H1 (cell line): ENCODE measurements around the gene AGBL1. TPM values are rescaled to one million over a fixed set of nuclear protein-coding genes. Genes with fewer than 3 reads are reported as not detected.

ENCODE experiments used
- CTCF ChIA-PET: fragments of 300-600 bp; sonication (Branson Sonifier 250); formaldehyde crosslinking; loops from one replicate; lab custom pipeline; 2021; ENCODE audit not compliant: partially characterized antibody; lab: Charles Lee
- POLR2A ChIA-PET: fragments of 300-600 bp; sonication (Branson Sonifier 250); formaldehyde crosslinking; loops from one replicate; lab custom pipeline; 2021; ENCODE audit warnings: inconsistent platforms; ENCODE audit not compliant: partially characterized antibody; lab: Charles Lee
- DNase-seq, 2 experiments: peaks; one replicate each; pipeline versions ENCODE4 v3.0.0 to v3.0.0-alpha.2; 2010 to 2022; ENCODE audit warnings: low spot score in 2 of 2, low read depth in 1 of 2, mixed read lengths in 1 of 2
- FAIRE-seq: peaks from 2 replicates; lab custom pipeline; 2011; peaks lifted over from hg19 to GRCh38; lab: Jason Lieb, UNC
- H2AFZ ChIP-seq: 2 replicates; pipeline ENCODE4 v1.8.1; 2012; ENCODE audit warnings: low read length, inconsistent platforms
- H2AK5ac ChIP-seq: 2 replicates; pipeline ENCODE4 v1.6.1; 2013; ENCODE audit warnings: low read depth, low read length
- H2BK120ac ChIP-seq: replicated peaks from 2 replicates; pipeline ENCODE3; 2013; ENCODE audit warnings: low read depth, low read length, inconsistent platforms
- H2BK12ac ChIP-seq: 2 replicates; pipeline ENCODE4 v1.6.1; 2013; ENCODE audit warnings: low read depth, low read length
- H2BK15ac ChIP-seq: 2 replicates; pipeline ENCODE4 v1.6.1; 2013; ENCODE audit warnings: low read length
- H2BK20ac ChIP-seq: 2 replicates; pipeline ENCODE4 v1.6.1; 2013; ENCODE audit warnings: low read length
- H2BK5ac ChIP-seq: 2 replicates; pipeline ENCODE4 v1.6.1; 2013; ENCODE audit warnings: low read depth, low read length
- H3K14ac ChIP-seq: 2 replicates; pipeline ENCODE4 v1.6.1; 2013; ENCODE audit warnings: inconsistent platforms; ENCODE audit not compliant: insufficient read length
- H3K18ac ChIP-seq: 2 replicates; pipeline ENCODE4 v1.6.1; 2013; ENCODE audit warnings: low read length; ENCODE audit errors: extremely low read depth
- H3K23ac ChIP-seq: 2 replicates; pipeline ENCODE4 v1.6.1; 2013; ENCODE audit warnings: inconsistent platforms; ENCODE audit not compliant: insufficient read length
- H3K23me2 ChIP-seq: 2 replicates; pipeline ENCODE4 v1.6.1; 2013; ENCODE audit warnings: low read depth, low read length
- H3K27ac ChIP-seq: 2 replicates; pipeline ENCODE4 v1.6.1; 2011; ENCODE audit warnings: low read depth, low read length, inconsistent platforms
- H3K27me3 ChIP-seq, 4 experiments: replicated peaks in 1 of 4; 1 replicate in 1 of 4; 2 replicates in 3 of 4; pipeline versions ENCODE4 v1.6.1 to v1.8.1; 2011 to 2013; ENCODE audit warnings: low read length in 3 of 4, mild to moderate bottlenecking in 3 of 4, inconsistent platforms in 2 of 4, mixed read lengths in 2 of 4, moderate library complexity in 1 of 4; ENCODE audit not compliant: control insufficient read depth in 3 of 4, insufficient read depth in 3 of 4; ENCODE audit errors: extremely low read depth in 1 of 4
- H3K36me3 ChIP-seq, 4 experiments: 2 replicates each; pipeline versions ENCODE4 v1.6.1 to v1.8.1; 2011 to 2013; ENCODE audit warnings: mild to moderate bottlenecking in 4 of 4, low read length in 3 of 4, moderate library complexity in 2 of 4, control low read depth in 1 of 4, inconsistent platforms in 1 of 4; ENCODE audit not compliant: insufficient read depth in 4 of 4, control insufficient read depth in 2 of 4
- H3K4ac ChIP-seq: replicated peaks from 2 replicates; pipeline ENCODE3; 2013; ENCODE audit warnings: low read length, low read depth, mixed read lengths, inconsistent platforms; ENCODE audit not compliant: insufficient read length
- H3K4me1 ChIP-seq, 4 experiments: replicated peaks in 1 of 4; 1 replicate in 1 of 4; 2 replicates in 3 of 4; pipeline versions ENCODE4 v1.6.1 to v1.8.1; 2011 to 2013; ENCODE audit warnings: low read length in 3 of 4, inconsistent platforms in 2 of 4, mixed read lengths in 1 of 4; ENCODE audit not compliant: insufficient read depth in 4 of 4, control insufficient read depth in 3 of 4
- H3K4me2 ChIP-seq, 2 experiments: 2 replicates each; pipeline versions ENCODE4 v1.6.1 to v1.8.1; 2011 to 2013; ENCODE audit warnings: low read depth in 2 of 2, low read length in 2 of 2, control low read depth in 1 of 2, inconsistent platforms in 1 of 2, mild to moderate bottlenecking in 1 of 2; ENCODE audit not compliant: insufficient read depth in 1 of 2
- H3K4me3 ChIP-seq, 4 experiments: fragments of 200-600, 300-600 bp in 1 of 4; sonication (generic), shearing (Covaris generic), sonication (Bioruptor Twin) in 1 of 4; 2 replicates each; pipeline versions ENCODE4 v1.5.1 to v1.8.1; 2011 to 2016; ENCODE audit warnings: low read length in 4 of 4, low read depth in 3 of 4, control low read depth in 2 of 4, inconsistent platforms in 2 of 4, mild to moderate bottlenecking in 2 of 4, mixed read lengths in 1 of 4, moderate library complexity in 1 of 4; ENCODE audit not compliant: insufficient read depth in 2 of 4; ENCODE audit errors: extremely low read depth in 1 of 4
- H3K56ac ChIP-seq: replicated peaks from 2 replicates; pipeline ENCODE3; 2013; ENCODE audit warnings: low read depth, mild to moderate bottlenecking, mixed read lengths, low read length, inconsistent platforms; ENCODE audit not compliant: insufficient read length
- H3K79me1 ChIP-seq: 2 replicates; pipeline ENCODE4 v1.6.1; 2013; ENCODE audit warnings: low read depth, low read length, control low read depth
- H3K79me2 ChIP-seq, 2 experiments: 2 replicates each; pipeline versions ENCODE4 v1.6.1 to v1.8.1; 2012 to 2013; ENCODE audit warnings: low read length in 2 of 2, mild to moderate bottlenecking in 2 of 2, inconsistent platforms in 1 of 2; ENCODE audit not compliant: insufficient read depth in 2 of 2, control insufficient read depth in 1 of 2
- H3K9ac ChIP-seq, 4 experiments: replicated peaks in 1 of 4; 1 replicate in 1 of 4; 2 replicates in 3 of 4; pipeline versions ENCODE4 v1.6.1 to v1.8.1; 2011 to 2013; ENCODE audit warnings: low read depth in 3 of 4, low read length in 3 of 4, control low read depth in 2 of 4, mild to moderate bottlenecking in 2 of 4, moderate library complexity in 2 of 4, inconsistent platforms in 1 of 4; ENCODE audit errors: extremely low read depth in 1 of 4
- H3K9me3 ChIP-seq, 2 experiments: 2 replicates each; pipeline versions ENCODE4 v1.6.1 to v1.8.1; 2012 to 2013; ENCODE audit warnings: mild to moderate bottlenecking in 2 of 2, moderate library complexity in 2 of 2, control low read depth in 1 of 2, inconsistent platforms in 1 of 2, low read depth in 1 of 2, low read length in 1 of 2, mixed read lengths in 1 of 2; ENCODE audit not compliant: insufficient read depth in 2 of 2
- H4K20me1 ChIP-seq, 2 experiments: replicated peaks in 1 of 2; 2 replicates each; pipeline versions ENCODE3 to v1.8.1; 2011 to 2013; ENCODE audit warnings: inconsistent platforms in 2 of 2, low read length in 2 of 2, mild to moderate bottlenecking in 1 of 2; ENCODE audit not compliant: insufficient read depth in 2 of 2, control insufficient read depth in 1 of 2
- H4K5ac ChIP-seq: 2 replicates; pipeline ENCODE4 v1.6.1; 2013; ENCODE audit warnings: low read length, low read depth, mixed read lengths, inconsistent platforms; ENCODE audit not compliant: insufficient read length
- H4K8ac ChIP-seq: 2 replicates; pipeline ENCODE4 v1.8.0; 2013; ENCODE audit warnings: mild to moderate bottlenecking, moderate library complexity, low read length, inconsistent platforms; ENCODE audit not compliant: insufficient read depth; ENCODE audit errors: extremely low read depth
- H4K91ac ChIP-seq: replicated peaks from 2 replicates; pipeline ENCODE3; 2013; ENCODE audit warnings: low read length, mixed read lengths, inconsistent platforms; ENCODE audit not compliant: insufficient read length
- ASH2L ChIP-seq: fragments of 200-600, 300-600 bp; sonication (generic); IDR thresholded peaks from one replicate; pipeline ENCODE4 v1.7.1; 2017; ENCODE audit warnings: low read length
- CBX5 ChIP-seq: fragments of 300-800, 300-1000 bp; sonication (generic); IDR thresholded peaks from 2 replicates; pipeline ENCODE4 v1.7.1; 2016; ENCODE audit warnings: antibody characterized with exemption, low read length, low read depth
- JUN ChIP-seq: IDR thresholded peaks from 2 replicates; pipeline ENCODE4 v1.6.1; 2011; ENCODE audit warnings: low read depth, mild to moderate bottlenecking, improper control_type of control experiment, low read length
- KDM4A ChIP-seq: IDR thresholded peaks from one replicate; pipeline ENCODE4 v1.7.1; 2012; ENCODE audit warnings: low read depth, mild to moderate bottlenecking, moderate library complexity, low read length, inconsistent platforms; ENCODE audit not compliant: severe bottlenecking
- SRF ChIP-seq: IDR thresholded peaks from 2 replicates; pipeline ENCODE4 v1.6.1; 2011; ENCODE audit warnings: mild to moderate bottlenecking, low read depth, low read length, moderate library complexity
- WGBS, 2 experiments: shearing (Covaris generic) in 1 of 2; methylation state at CpG; one replicate each; pipeline versions ENCODE4 v1.1.6 to v1.1.7; 2013 to 2015; ENCODE audit warnings: low lambda C conversion rate in 2 of 2, mixed read lengths in 2 of 2, inconsistent platforms in 1 of 2, low coverage in 1 of 2, missing lambda C conversion rate in 1 of 2; ENCODE audit not compliant: insufficient replicate concordance in 2 of 2, insufficient coverage in 1 of 2, insufficient read length in 1 of 2; ENCODE audit errors: extremely low coverage in 1 of 2, missing lambda C conversion rate in 1 of 2; 5-methylcytosine and 5-hydroxymethylcytosine counted together
- polyA plus RNA-seq, 7 experiments: library from polyadenylated mRNA; depleted of rRNA in 3 of 7; stranded (reverse) in 5 of 7; unstranded in 2 of 7; fragments of >200 nt in 5 of 7; fragments of 200-250 nt in 2 of 7; gene quantifications; 1 replicate in 5 of 7; 2 replicates in 1 of 7; 4 replicates in 1 of 7; pipeline versions ENCODE4 v1.2.1 to v1.2.3, GENCODE V29; 2011 to 2013; ENCODE audit warnings: missing spikeins in 2 of 7, mixed read lengths in 2 of 7
- total RNA-seq: library from RNA; stranded (reverse); fragmentation: NEBNext Ultra II Directional; extraction: Animal tissue kit (Norgen Biotek cat#: 25700); gene quantifications from 2 replicates; pipeline ENCODE4 v1.2.1, GENCODE V29; 2021

The AGBL1 gene
- total and polyA plus RNA-seq, 2 of the 8 experiments (the other 6 are each of a cell fraction or from before 2014, with no cell fraction given): not detected

GRCh38 chr15:86256628-86257027 is 177.0 kb downstream of the AGBL1 start:
- Histone ChIP-seq H3K27ac (no peak overlapping the region), H4K8ac (no peak overlapping the region), H3K14ac (no peak overlapping the region), H3K56ac (no peak overlapping the region), H2BK120ac (no peak overlapping the region), H2BK15ac (no peak overlapping the region), H3K4me1 (no peaks in the 10 kb centered on the region), H2BK12ac (no peak overlapping the region), H3K79me1 (no peaks in the 10 kb centered on the region), H4K5ac (no peak overlapping the region), H3K23me2 (no peaks in the 10 kb centered on the region), H2BK5ac (no peak overlapping the region), H3K36me3 (no peaks in the 10 kb centered on the region), H3K9ac (no peak overlapping the region), H2AK5ac (no peak overlapping the region), H2AFZ (no peak overlapping the region), H3K27me3 (no peaks in the 10 kb centered on the region), H3K9me3 (no peaks in the 10 kb centered on the region), H3K4me3 (no peak overlapping the region), H3K18ac (no peak overlapping the region), H3K4ac (no peak overlapping the region), H4K91ac (no peak overlapping the region), H3K79me2 (no peaks in the 10 kb centered on the region), H4K20me1 (no peaks in the 10 kb centered on the region), H2BK20ac (no peak overlapping the region), H3K4me2 (no peak overlapping the region), H3K23ac (no peak overlapping the region)
- ChIA-PET POLR2A (no interaction called here), CTCF (interaction anchor here (1.3 kb wide), 1 partner anchor 499 kb away, joined by 5 read pairs; no protein-coding TSS in a partner anchor)
- no peak for FAIRE-seq
- no peak for DNase-seq
- TF ChIP-seq ASH2L (no peak), CBX5 (no peak), KDM4A (no peak), JUN (no peak), SRF (no peak)
- 81% methylated on average over 6 of the region's 6 CpGs; no CpG with 5 or more reads in 1 of the 2 experiments for WGBS, 2 experiments
